PC-3 (cell line): ENCODE measurements around the gene FGFR1OP2. TPM values are rescaled to one million over a fixed set of nuclear protein-coding genes. Genes with fewer than 3 reads are reported as not detected.

Source experiments
- ATAC-seq: fragments of 200-7000 bp; cut with Tn5 transposase; 2 replicates; pipeline ENCODE4 v1.9.1; 2020; ENCODE audit warnings: mild to moderate bottlenecking, moderate library complexity
- Bru-seq: library from RNA; stranded (reverse); fragments of 400-500 nt; gene quantifications from one replicate; lab custom pipeline; 2021; lab: Mats Ljungman, UMichigan
- BruChase-seq, 2 experiments: library from RNA; stranded (reverse); fragments of 400-500 nt; gene quantifications; one replicate each; lab custom pipeline; 2021; lab: Mats Ljungman, UMichigan
- BruUV-seq: library from RNA; stranded (reverse); fragments of 400-500 nt; replicated peaks from 2 replicates; lab custom pipeline; 2021; lab: Mats Ljungman, UMichigan
- CTCF ChIA-PET: fragments of 300-600 bp; sonication (Branson Sonifier 250); formaldehyde crosslinking; loops from one replicate; lab custom pipeline; 2022; ENCODE audit warnings: antibody characterized with exemption; lab: Charles Lee
- POLR2A ChIA-PET: fragments of 300-600 bp; sonication (Branson Sonifier 250); formaldehyde crosslinking; loops from one replicate; lab custom pipeline; 2022; ENCODE audit warnings: antibody characterized with exemption; ENCODE audit not compliant: unreplicated experiment; lab: Charles Lee
- DNase-seq: peaks from one replicate; pipeline ENCODE4 v3.0.0-alpha.2; 2015
- H2AFZ ChIP-seq: fragments of 300-600 bp; sonication (generic); 2 replicates; pipeline ENCODE4 v1.6.0; 2016; ENCODE audit warnings: antibody characterized with exemption, low read length
- H3F3A ChIP-seq: fragments of 300-600 bp; sonication (generic); one replicate; pipeline ENCODE4 v1.6.0; 2017; ENCODE audit warnings: antibody characterized with exemption, low read length, control low read depth, mild to moderate bottlenecking; ENCODE audit not compliant: unreplicated experiment
- H3K27ac ChIP-seq: fragments of 300-600 bp; sonication (generic); 2 replicates; pipeline ENCODE4 v1.5.1; 2016; ENCODE audit warnings: mild to moderate bottlenecking, low read length
- H3K27me3 ChIP-seq: fragments of 300-600 bp; sonication (generic); 2 replicates; pipeline ENCODE4 v1.6.1; 2016; ENCODE audit warnings: low read length, mixed read lengths
- H3K36me3 ChIP-seq: fragments of 300-600 bp; sonication (generic); 2 replicates; pipeline ENCODE4 v1.6.1; 2016; ENCODE audit warnings: low read depth, mixed run types, low read length, mixed read lengths
- H3K4me1 ChIP-seq: fragments of 300-600 bp; sonication (generic); 2 replicates; pipeline ENCODE4 v1.5.1; 2016; ENCODE audit warnings: low read length; ENCODE audit not compliant: insufficient read depth
- H3K4me2 ChIP-seq: fragments of 300-600 bp; sonication (generic); 2 replicates; pipeline ENCODE4 v1.6.0; 2016; ENCODE audit warnings: low read length
- H3K4me3 ChIP-seq: fragments of 300-600 bp; sonication (generic); 2 replicates; pipeline ENCODE4 v1.5.1; 2016; ENCODE audit warnings: mild to moderate bottlenecking, low read length, mixed read lengths
- H3K79me2 ChIP-seq: fragments of 300-600 bp; sonication (generic); 2 replicates; pipeline ENCODE4 v1.6.1; 2017; ENCODE audit warnings: low read length, mixed read lengths
- H3K9ac ChIP-seq: fragments of 300-600 bp; sonication (generic); 2 replicates; pipeline ENCODE4 v1.6.0; 2016; ENCODE audit warnings: mild to moderate bottlenecking, low read length
- H3K9me2 ChIP-seq: fragments of 300-600 bp; sonication (generic); replicated peaks from 2 replicates; pipeline ENCODE4 v1.6.1; 2016; ENCODE audit warnings: mixed run types, low read length, mixed read lengths
- H3K9me3 ChIP-seq: fragments of 300-600 bp; sonication (generic); 2 replicates; pipeline ENCODE4 v1.6.1; 2016; ENCODE audit warnings: low read length, mixed read lengths
- H4K20me1 ChIP-seq: fragments of 300-600 bp; sonication (generic); 2 replicates; pipeline ENCODE4 v1.6.1; 2016; ENCODE audit warnings: low read length, mixed read lengths
- CTCF ChIP-seq: fragments of 300-600 bp; sonication (generic); conservative IDR thresholded peaks from 2 replicates; pipeline ENCODE4 v1.5.1; 2017; ENCODE audit warnings: antibody characterized with exemption, low read depth, mild to moderate bottlenecking, low read length
- EZH2 ChIP-seq: fragments of 300-600 bp; sonication (generic); IDR thresholded peaks from one replicate; pipeline ENCODE4 v1.6.1; 2017; ENCODE audit warnings: antibody characterized with exemption, mild to moderate bottlenecking, low read length; ENCODE audit not compliant: unreplicated experiment
- EZH2phosphoT487 ChIP-seq: fragments of 300-600 bp; sonication (generic); IDR thresholded peaks from 2 replicates; pipeline ENCODE4 v1.6.1; 2018; ENCODE audit warnings: mild to moderate bottlenecking, antibody characterized with exemption, low read length, borderline replicate concordance
- intact Hi-C: fragments of 100-400 bp; cut with micrococcal nuclease; formaldehyde crosslinking; loops from 2 replicates; pipeline ENCODE4 v1.9.0; 2023
- long read RNA-seq: library from polyadenylated mRNA; unstranded; transcript quantifications from one replicate; pipeline ENCODE4 v2.0.0, GENCODE V29; 2021; ENCODE audit not compliant: unreplicated experiment
- total RNA-seq: library from RNA; depleted of rRNA; stranded (reverse); fragments of >200 nt; gene quantifications from 2 replicates; pipeline ENCODE4 v1.2.3, GENCODE V29; 2014; rRNA removed

FGFR1OP2 gene
- total RNA-seq (43.4 and 74.3 TPM in 2 replicates), Bru-seq, nascent RNA (percentile 87 among the genes with signal in this experiment), BruChase-seq, experiment 1, labeled RNA remaining after a 6-hour chase (percentile 93 among the genes with signal in this experiment), BruChase-seq, experiment 2, labeled RNA remaining after a 2-hour chase (percentile 91 among the genes with signal in this experiment)
- long read RNA-seq, transcript FGFR1OP2-201 (7 exons, 2,924 nt) = major isoform, 46 of 126 reads
- long read RNA-seq, transcript FGFR1OP2-206 (5 exons, 956 nt) = minor isoform, 25 of 126 reads
- long read RNA-seq, transcript FGFR1OP2-202 (6 exons, 2,790 nt) = minor isoform, 41 of 126 reads
- long read RNA-seq, transcript FGFR1OP2-203 (4 exons, 865 nt) = minor isoform, 8 of 126 reads
- long read RNA-seq, partial matches to known transcripts = 1 of 126 reads
- long read RNA-seq, other reads (novel, unspliced or antisense) = 4 of 126 reads

- Histone ChIP-seq H4K20me1 (peaks cover 57% of the 10 kb centered on the region), H3K27me3 (no peaks in the 10 kb centered on the region), H3K36me3 (peaks cover 9% of the 10 kb centered on the region; the same call in 1 of the 2 replicates), H3K9me2 (no peaks in the 10 kb centered on the region), H3K4me3 (peak within 1 kb of the TSS; percentile 76), H2AFZ (peak within 1 kb of the TSS; percentile 88), H3K27ac (peak within 1 kb of the TSS; percentile 85), H3K4me2 (peak within 1 kb of the TSS; percentile 94), H3K4me1 (peaks cover 39% of the 10 kb centered on the region), H3K9me3 (no peaks in the 10 kb centered on the region), H3F3A (peaks cover 2% of the 10 kb centered on the region), H3K9ac (peak within 1 kb of the TSS; percentile 89), H3K79me2 (peaks cover 94% of the 10 kb centered on the region)
- ChIA-PET POLR2A (no interaction called here), CTCF (interaction anchor here (0.6 kb wide), 1 partner anchor 76 kb away, joined by 4 read pairs; the partner anchor contains the start of gene TM7SF3)
- BruUV-seq = no TSS peak
- ATAC-seq (peak; percentile 94), DNase-seq (peak; percentile 100)
- intact Hi-C loops = loop anchor here (1.0 to 5.0 kb wide), 5 partner anchors 19 to 379 kb away; partner anchors contain the start of genes STK38L and TM7SF3
- TF ChIP-seq EZH2phosphoT487 = no peak
- TF ChIP-seq CTCF = no peak
- TF ChIP-seq EZH2 = no peak
These were observed at the start of gene FGFR1OP2, which contains the start of gene INTS13 for GRCh38 chr12:26937863-26938700. FGFR1OP2 (plus strand) TSS chr12:26938470; CDS start chr12:26954159, 15,689 bp downstream. INTS13 (minus strand) TSS chr12:26937981; CDS start chr12:26936803, 1,178 bp downstream.

GRCh38 chr12:26890784-26891183, 47.5 kb upstream of the FGFR1OP2 start:
- CTCF ChIA-PET = no interaction called here
- no peak for DNase-seq
- no peak overlapping the region for H3K4me3 ChIP-seq
- no peaks in the 10 kb centered on the region for H3K9me3 ChIP-seq
- H3K4me1 ChIP-seq = no peaks in the 10 kb centered on the region
- BruUV-seq = no TSS peak
- H3F3A ChIP-seq = no peaks in the 10 kb centered on the region
- POLR2A ChIA-PET = interaction anchor here (0.6 kb wide), 1 partner anchor 626 kb away, joined by 3 read pairs; no protein-coding TSS in a partner anchor
- H3K27ac ChIP-seq = no peak overlapping the region
- H3K27me3 ChIP-seq = no peaks in the 10 kb centered on the region
- no peak overlapping the region for H3K4me2 ChIP-seq
- intact Hi-C loops = no loop called here
- no peaks in the 10 kb centered on the region for H3K79me2 ChIP-seq
- H4K20me1 ChIP-seq = no peaks in the 10 kb centered on the region
- TF ChIP-seq EZH2phosphoT487 (no peak), CTCF (no peak), EZH2 (no peak)
- ATAC-seq = no peak
- H3K9ac ChIP-seq = no peak overlapping the region
- no peaks in the 10 kb centered on the region for H3K9me2 ChIP-seq
- no peak overlapping the region for H2AFZ ChIP-seq
- H3K36me3 ChIP-seq = no peaks in the 10 kb centered on the region
